Thyroid gland (tissue), 4 donors: ENCODE results near the gene KCNG4. TPM values are rescaled to one million over a fixed set of nuclear protein-coding genes. Genes with fewer than 3 reads are reported as not detected.
A peak's percentile ranks its signal among the peaks of the same experiment; 100 is the strongest.
"Not testable (repeated sequence)": the region's sequence is repeated elsewhere in the genome, so short reads cannot be mapped to it uniquely, and the experiment has no call there.

Experiments used
- DNase-seq, 2 donors: peaks; one replicate each; pipeline ENCODE4 v3.0.0-alpha.2; 2019
- H3K27ac ChIP-seq, 3 donors: fragments of 200-600 bp; sonication (generic); 1 replicate in 2 of 3; 2 replicates in 1 of 3; pipeline ENCODE4 v1.5.1; 2016 to 2019; ENCODE audit warnings: mild to moderate bottlenecking in 1 of 3, moderate library complexity in 1 of 3
- H3K27me3 ChIP-seq: fragments of 200-600 bp; sonication (generic); one replicate; pipeline ENCODE4 v1.5.1; 2019
- H3K36me3 ChIP-seq, 2 donors: fragments of 200-600 bp; sonication (generic); one replicate each; pipeline ENCODE4 v1.5.1; 2016 to 2019
- H3K4me1 ChIP-seq, 2 donors: fragments of 200-600 bp; sonication (generic); one replicate each; pipeline ENCODE4 v1.5.1; 2017 to 2019
- H3K4me3 ChIP-seq, 3 donors: fragments of 200-600 bp; sonication (generic); replicated peaks in 1 of 3; 1 replicate in 2 of 3; 2 replicates in 1 of 3; pipeline ENCODE4 v1.5.1; 2016; ENCODE audit warnings: mild to moderate bottlenecking in 1 of 3
- H3K9me3 ChIP-seq: fragments of 200-600 bp; sonication (generic); one replicate; pipeline ENCODE4 v1.5.1; 2017
- POLR2A ChIP-seq, 2 donors: fragments of 450-650 bp; IDR thresholded peaks; one replicate each; pipeline ENCODE4 v1.6.1; 2017; ENCODE audit warnings: antibody characterized with exemption in 2 of 2, mild to moderate bottlenecking in 2 of 2, moderate library complexity in 1 of 2
- WGBS, 2 donors: methylation state at CpG; one replicate each; pipeline ENCODE4 v1.1.5; 2017; 5-methylcytosine and 5-hydroxymethylcytosine counted together
- intact Hi-C: fragments of 100-400 bp; cut with DNase I; formaldehyde crosslinking; loops from one replicate; pipeline ENCODE4 v1.15.1; 2023
- total RNA-seq, 4 donors: library from RNA; depleted of rRNA; stranded (reverse); fragments of >200 nt; gene quantifications; one replicate each; pipeline ENCODE4 v1.2.3, GENCODE V29; 2016
- TF ChIP-seq, protein P1 (sequence below), 6 experiments: fragments of 200-600 bp in 3 of 6; fragments of 450-650 bp in 3 of 6; sonication (generic) in 3 of 6; IDR thresholded peaks; one replicate each; pipeline ENCODE4 v1.5.1; 2016 to 2019; ENCODE audit warnings: antibody characterized with exemption in 6 of 6, mild to moderate bottlenecking in 2 of 6, inconsistent platforms in 1 of 6, moderate library complexity in 1 of 6

KCNG4 gene
- total RNA-seq, 4 donors from 2014 or later = not detected

DNA sequence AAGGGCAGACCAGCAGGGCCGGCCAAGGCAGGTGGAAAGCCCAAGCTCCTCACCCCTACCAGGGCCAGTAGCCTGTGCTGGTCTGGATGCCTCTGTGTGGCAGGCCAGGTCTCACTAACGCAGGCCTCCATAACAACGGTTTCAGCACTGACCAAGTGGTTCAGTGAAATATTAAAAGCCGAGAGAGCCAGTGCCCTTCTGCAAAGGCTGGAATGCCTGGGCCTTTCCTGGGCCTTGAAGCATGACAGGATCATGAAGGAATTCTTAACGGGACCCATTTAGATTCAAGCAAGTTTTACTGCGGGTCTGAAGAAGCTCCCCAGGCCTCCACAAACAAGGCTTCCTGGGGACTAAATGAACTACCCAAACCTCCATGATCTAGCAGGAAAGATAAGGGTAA lies 32.6 kb downstream of the KCNG4 start:
- Histone ChIP-seq H3K36me3 (no peaks in the 10 kb centered on the region), H3K27me3 (no peaks in the 10 kb centered on the region), H3K9me3 (no peaks in the 10 kb centered on the region), H3K4me1 (no peaks in the 10 kb centered on the region), H3K4me3 (no peak overlapping the region), H3K27ac (no peak overlapping the region)
- peak; percentile 41 to 56 for DNase-seq
- WGBS, 2 donors = 37 to 45% methylated on average over 5 to 6 of the region's 6 CpGs
- TF ChIP-seq, protein P1, sequence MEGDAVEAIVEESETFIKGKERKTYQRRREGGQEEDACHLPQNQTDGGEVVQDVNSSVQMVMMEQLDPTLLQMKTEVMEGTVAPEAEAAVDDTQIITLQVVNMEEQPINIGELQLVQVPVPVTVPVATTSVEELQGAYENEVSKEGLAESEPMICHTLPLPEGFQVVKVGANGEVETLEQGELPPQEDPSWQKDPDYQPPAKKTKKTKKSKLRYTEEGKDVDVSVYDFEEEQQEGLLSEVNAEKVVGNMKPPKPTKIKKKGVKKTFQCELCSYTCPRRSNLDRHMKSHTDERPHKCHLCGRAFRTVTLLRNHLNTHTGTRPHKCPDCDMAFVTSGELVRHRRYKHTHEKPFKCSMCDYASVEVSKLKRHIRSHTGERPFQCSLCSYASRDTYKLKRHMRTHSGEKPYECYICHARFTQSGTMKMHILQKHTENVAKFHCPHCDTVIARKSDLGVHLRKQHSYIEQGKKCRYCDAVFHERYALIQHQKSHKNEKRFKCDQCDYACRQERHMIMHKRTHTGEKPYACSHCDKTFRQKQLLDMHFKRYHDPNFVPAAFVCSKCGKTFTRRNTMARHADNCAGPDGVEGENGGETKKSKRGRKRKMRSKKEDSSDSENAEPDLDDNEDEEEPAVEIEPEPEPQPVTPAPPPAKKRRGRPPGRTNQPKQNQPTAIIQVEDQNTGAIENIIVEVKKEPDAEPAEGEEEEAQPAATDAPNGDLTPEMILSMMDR (IDR thresholded peaks at IDR 0.05) = no peak
- TF ChIP-seq POLR2A (IDR thresholded peaks at IDR 0.05) = no peak
- intact Hi-C loops = no loop called here

DNA sequence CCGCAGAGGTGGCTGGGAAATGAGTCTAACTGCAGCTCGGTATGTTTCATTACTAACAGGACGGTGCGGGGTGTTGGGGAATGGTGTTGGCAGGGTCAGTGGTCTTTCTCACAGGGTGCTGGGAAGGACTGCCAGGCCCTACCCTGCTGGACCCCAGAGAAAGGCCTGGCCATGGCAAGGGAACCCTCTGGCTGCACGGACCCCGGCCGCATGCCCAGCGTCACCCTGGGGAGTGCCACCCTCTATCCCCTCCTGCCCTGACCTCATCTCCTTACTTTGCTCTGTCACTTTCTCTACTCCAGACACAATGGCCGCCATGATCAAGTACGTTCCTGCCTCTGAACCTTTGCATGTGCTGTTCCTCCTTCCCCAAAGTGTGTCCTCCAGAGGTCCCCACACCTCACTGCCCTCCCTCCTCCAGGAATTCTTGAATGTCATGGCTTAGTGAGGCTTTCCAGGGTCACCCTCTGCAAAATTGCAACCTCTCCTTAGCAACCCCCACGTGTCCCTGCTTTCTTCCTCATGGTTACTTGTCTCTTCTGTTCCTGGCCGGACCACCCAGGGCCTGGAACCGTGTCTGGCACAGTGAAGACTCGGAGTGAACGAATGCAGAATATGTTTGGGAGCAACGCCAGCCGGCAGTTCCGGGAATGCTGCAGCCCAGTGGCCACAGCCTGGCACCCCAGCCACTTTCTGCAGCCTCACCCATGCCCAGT lies 33.7 kb downstream of the KCNG4 start:
- no peaks in the 10 kb centered on the region for H3K9me3 ChIP-seq

DNA sequence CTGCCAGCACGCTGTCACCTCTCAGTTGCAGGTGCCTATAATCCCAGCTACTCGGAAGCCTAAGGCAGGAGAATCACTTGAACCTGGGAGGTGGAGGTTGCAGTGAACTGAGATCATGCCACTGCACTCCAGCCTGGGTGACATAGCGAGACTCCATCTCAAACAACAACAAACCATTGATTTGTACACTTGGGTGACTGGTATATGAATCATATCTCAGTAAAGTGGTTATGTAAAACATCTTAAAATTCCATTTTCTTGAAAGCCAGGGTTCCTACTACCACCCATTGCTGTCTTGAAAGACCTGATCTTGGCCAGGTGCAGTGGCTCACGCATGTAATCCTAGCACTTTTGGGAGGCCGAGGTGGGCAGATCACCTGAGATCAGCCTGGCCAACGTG lies 34.7 kb downstream of the KCNG4 start:
- intact Hi-C loops, H3K9me3 ChIP-seq, DNase-seq, H3K36me3 ChIP-seq, H3K27ac ChIP-seq, H3K27me3 ChIP-seq, H3K4me1 ChIP-seq, H3K4me3 ChIP-seq: not testable (repeated sequence)
- 90 to 97% methylated on average over 6 of the region's 6 CpGs for WGBS, 2 donors

More for the DNA sequence above, 33.7 kb downstream of the KCNG4 start:
- Histone ChIP-seq H3K4me3 (no peak overlapping the region), H3K36me3 (no peaks in the 10 kb centered on the region), H3K4me1 (no peaks in the 10 kb centered on the region), H3K27ac (no peak overlapping the region), H3K27me3 (no peaks in the 10 kb centered on the region)
- DNase-seq = no peak
- intact Hi-C loops = no loop called here
- 91 to 94% methylated on average over 18 of the region's 18 CpGs for WGBS, 2 donors
- TF ChIP-seq, protein P1 (IDR thresholded peaks at IDR 0.05) = no peak
- TF ChIP-seq POLR2A (IDR thresholded peaks at IDR 0.05) = no peak

DNA sequence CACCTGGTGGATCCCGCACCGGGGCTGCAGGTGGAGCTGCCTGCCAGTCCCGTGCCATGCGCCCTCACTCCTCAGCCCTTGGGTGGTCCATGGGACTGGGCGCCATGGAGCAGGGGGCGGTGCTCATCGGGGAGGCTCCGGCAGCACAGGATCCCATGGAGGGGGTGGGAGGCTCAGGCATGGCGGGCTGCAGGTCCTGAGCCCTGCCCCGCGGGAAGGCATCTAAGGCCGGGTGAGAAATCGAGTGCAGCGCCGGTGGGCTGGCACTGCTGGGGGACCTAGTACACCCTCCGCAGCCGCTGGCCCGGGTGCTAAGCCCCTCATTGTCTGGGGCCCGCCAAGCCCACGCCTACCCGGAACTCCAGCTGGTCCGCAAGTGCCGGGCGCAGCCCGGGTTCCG lies 35.3 kb downstream of the KCNG4 start:
- intact Hi-C loops = not testable (repeated sequence)

DNA sequence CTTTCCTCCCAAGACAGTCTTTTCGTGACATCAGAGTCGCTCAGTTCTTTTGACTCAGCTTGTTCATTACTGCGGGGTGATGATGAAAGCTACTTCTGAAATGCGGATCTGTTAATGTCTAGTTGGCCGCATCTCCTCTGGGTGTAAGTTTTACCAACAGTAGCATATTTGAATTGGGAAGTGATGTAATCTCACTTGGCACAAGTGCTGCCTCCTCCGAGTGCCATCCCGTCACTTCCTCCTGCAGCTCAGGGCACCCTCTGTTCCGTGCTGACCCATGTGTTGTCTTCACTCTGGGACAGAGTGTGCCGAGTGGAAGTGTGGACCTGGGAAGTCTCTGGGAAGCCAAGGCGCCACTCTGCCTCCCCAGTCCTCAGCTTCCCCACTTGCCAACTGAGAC lies 40.0 kb downstream of the KCNG4 start:
- Histone ChIP-seq H3K36me3 (no peaks in the 10 kb centered on the region), H3K27me3 (no peaks in the 10 kb centered on the region), H3K4me1 (no peaks in the 10 kb centered on the region), H3K27ac (no peak overlapping the region), H3K9me3 (no peaks in the 10 kb centered on the region), H3K4me3 (no peak overlapping the region)
- 73 to 97% methylated on average over 9 to 10 of the region's 10 CpGs for whole genome bisulfite sequencing, 2 donors
- DNase-seq = no peak
- TF ChIP-seq, protein P1 (IDR thresholded peaks at IDR 0.05) = no peak
- no peak for TF ChIP-seq POLR2A (IDR thresholded peaks at IDR 0.05)
- intact Hi-C loops = loop anchor here (10.0 kb wide), 1 partner anchor 285 kb away; no protein-coding TSS in a partner anchor

More for the DNA sequence above, 35.3 kb downstream of the KCNG4 start:
- H3K9me3 ChIP-seq, H3K27me3 ChIP-seq, H3K4me1 ChIP-seq, H3K27ac ChIP-seq, H3K4me3 ChIP-seq, H3K36me3 ChIP-seq, DNase-seq: not testable (repeated sequence)
- 92% methylated on average over 5 of the region's 26 CpGs; no CpG with 5 or more reads in 1 of the 2 donors for WGBS, 2 donors

DNA sequence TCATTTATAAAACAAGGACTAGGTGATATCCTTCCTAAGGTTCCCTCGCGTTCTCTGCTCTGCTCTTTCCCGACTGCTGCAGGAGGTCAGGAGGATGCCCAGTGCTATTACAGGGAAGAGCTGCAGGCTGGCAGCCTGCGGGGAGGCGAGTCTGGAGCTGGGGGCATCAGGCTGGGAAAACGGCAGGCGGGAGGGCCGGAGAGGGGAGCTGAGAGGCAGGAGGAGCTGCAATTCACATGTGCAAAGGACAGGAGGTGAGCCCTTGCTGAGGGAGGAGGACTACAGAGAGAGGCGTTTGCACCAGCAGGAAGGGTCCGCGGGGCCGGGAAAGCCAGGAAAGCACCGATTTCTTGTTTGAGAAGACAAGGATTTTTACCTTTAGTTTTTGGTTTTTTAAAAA lies 40.7 kb downstream of the KCNG4 start:
- H3K9me3 ChIP-seq = no peaks in the 10 kb centered on the region
- no peak for TF ChIP-seq POLR2A (IDR thresholded peaks at IDR 0.05)
- H3K36me3 ChIP-seq = no peaks in the 10 kb centered on the region
- no peak overlapping the region for H3K4me3 ChIP-seq
- H3K4me1 ChIP-seq = no peaks in the 10 kb centered on the region
- H3K27ac ChIP-seq = no peak overlapping the region
- no peaks in the 10 kb centered on the region for H3K27me3 ChIP-seq
- intact Hi-C loops = loop anchor here (10.0 kb wide), 1 partner anchor 286 kb away; no protein-coding TSS in a partner anchor
- 70 to 71% methylated on average over 13 of the region's 13 CpGs for WGBS, 2 donors
- DNase-seq = no peak
